Measurements from ENCODE around the gene BBS9.
A peak's percentile ranks its signal among the peaks of the same experiment; 100 is the strongest.

The BBS9 gene

DNA sequence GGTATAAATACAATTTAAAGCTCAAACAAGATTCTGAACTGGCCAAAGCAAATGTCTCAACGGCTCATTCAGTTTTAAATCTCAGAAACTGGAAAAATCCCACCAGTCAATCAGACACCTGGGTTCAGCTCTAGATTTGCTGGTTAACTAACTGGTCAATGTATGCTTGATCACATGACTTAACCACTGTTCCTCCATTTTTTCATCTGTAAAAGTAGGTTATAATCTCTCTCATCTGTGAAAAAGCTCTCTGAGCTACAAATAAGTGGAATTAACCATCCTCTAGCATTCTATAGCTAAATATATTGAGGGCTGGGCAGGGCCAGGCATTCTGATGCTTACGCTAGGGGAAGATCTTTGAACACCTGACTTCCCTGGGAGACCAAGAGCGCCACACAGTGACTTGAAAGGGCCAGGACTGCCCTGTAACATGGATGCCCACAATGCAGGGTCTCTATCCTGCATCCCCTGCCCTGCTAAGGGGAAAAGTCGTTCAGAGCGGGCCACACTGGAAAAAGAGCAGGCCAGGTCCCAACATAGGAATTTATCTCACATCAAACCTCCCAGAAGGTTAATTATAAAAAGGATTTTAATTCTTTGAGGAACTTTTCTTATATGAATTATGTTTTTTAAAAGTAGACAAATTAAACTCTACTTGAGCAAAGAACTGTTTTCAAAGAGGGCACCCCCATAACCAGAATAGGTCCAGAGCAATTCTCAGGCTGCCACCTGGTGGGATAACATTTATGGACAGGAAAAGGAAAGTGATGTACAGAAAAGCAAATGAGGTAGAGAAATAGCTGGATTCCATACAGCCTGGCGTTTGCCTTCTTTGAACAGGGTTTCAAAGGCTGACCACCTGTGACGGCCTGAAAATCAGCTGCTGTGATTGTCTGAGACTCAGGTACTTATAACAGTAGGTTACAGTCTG, 22.0 kb upstream of the BBS9 start:
- ChIA-PET CTCF (interaction anchor here (0.5 to 1.5 kb wide), 4 partner anchors 22 to 164 kb away, joined by 3 to 4 read pairs (median 3); no protein-coding TSS in a partner anchor), POLR2A (ENCODE audit: low non-redundant PET) (no interaction called here)
- DNase-seq (ENCODE audit: low spot score), result peak; percentile 33
- H3K27ac ChIP-seq, result no peak overlapping the region
- TF ChIP-seq, protein P1, sequence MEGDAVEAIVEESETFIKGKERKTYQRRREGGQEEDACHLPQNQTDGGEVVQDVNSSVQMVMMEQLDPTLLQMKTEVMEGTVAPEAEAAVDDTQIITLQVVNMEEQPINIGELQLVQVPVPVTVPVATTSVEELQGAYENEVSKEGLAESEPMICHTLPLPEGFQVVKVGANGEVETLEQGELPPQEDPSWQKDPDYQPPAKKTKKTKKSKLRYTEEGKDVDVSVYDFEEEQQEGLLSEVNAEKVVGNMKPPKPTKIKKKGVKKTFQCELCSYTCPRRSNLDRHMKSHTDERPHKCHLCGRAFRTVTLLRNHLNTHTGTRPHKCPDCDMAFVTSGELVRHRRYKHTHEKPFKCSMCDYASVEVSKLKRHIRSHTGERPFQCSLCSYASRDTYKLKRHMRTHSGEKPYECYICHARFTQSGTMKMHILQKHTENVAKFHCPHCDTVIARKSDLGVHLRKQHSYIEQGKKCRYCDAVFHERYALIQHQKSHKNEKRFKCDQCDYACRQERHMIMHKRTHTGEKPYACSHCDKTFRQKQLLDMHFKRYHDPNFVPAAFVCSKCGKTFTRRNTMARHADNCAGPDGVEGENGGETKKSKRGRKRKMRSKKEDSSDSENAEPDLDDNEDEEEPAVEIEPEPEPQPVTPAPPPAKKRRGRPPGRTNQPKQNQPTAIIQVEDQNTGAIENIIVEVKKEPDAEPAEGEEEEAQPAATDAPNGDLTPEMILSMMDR (conservative IDR thresholded peaks at IDR 0.05; ENCODE audit: low read depth), result peak; percentile 78

- POLR2A ChIA-PET (ENCODE audit: low non-redundant PET), result interaction anchor here (0.9 kb wide), 1 partner anchor 46 kb away, joined by 3 read pairs; no protein-coding TSS in a partner anchor
- peak overlapping the region; percentile 76 for H3K27ac ChIP-seq
- CTCF ChIA-PET, result interaction anchor here (0.7 to 1.2 kb wide), 3 partner anchors 53 to 447 kb away, joined by 3 read pairs; no protein-coding TSS in a partner anchor
- DNase-seq (ENCODE audit: low spot score), result no peak
- TF ChIP-seq, protein P1 (conservative IDR thresholded peaks at IDR 0.05; ENCODE audit: low read depth), result no peak
These were observed 20.8 kb upstream of the BBS9 start for GRCh38 chr7:33108554-33109004.

- H3K27ac ChIP-seq, result peak within 1 kb of the TSS; percentile 76
- TF ChIP-seq, protein P1 (conservative IDR thresholded peaks at IDR 0.05; ENCODE audit: low read depth), result peak; percentile 95
- DNase-seq (ENCODE audit: low spot score), result peak; percentile 62
- ChIA-PET CTCF (interaction anchor here (0.5 to 1.3 kb wide), 7 partner anchors 17 to 448 kb away, joined by 3 to 4 read pairs (median 3); no protein-coding TSS in a partner anchor), POLR2A (ENCODE audit: low non-redundant PET) (interaction anchor here (0.9 kb wide), 1 partner anchor 47 kb away, joined by 3 read pairs; no protein-coding TSS in a partner anchor)
These were observed 20.2 kb upstream of the BBS9 start, which contains the start of gene RP9 for GRCh38 chr7:33109005-33109757. TSS of gene RP9 (minus strand) at chr7:33109404. CDS start at chr7:33109372, 32 bp downstream.

- ChIA-PET CTCF (interaction anchor here (0.5 to 1.3 kb wide), 4 partner anchors 16 to 217 kb away, joined by 3 to 4 read pairs (median 3); no protein-coding TSS in a partner anchor), POLR2A (ENCODE audit: low non-redundant PET) (no interaction called here)
- TF ChIP-seq, protein P1 (conservative IDR thresholded peaks at IDR 0.05; ENCODE audit: low read depth), result no peak; the same call in 1 of the 2 replicates
- peak overlapping the region; percentile 76 for H3K27ac ChIP-seq
- DNase-seq (ENCODE audit: low spot score), result no peak
These were observed 19.6 kb upstream of the BBS9 start for GRCh38 chr7:33109758-33110238.

GRCh38 chr7:33111614-33112013, 17.8 kb upstream of the BBS9 start:
- no peak for DNase-seq (ENCODE audit: low spot score)
- ChIA-PET CTCF (no interaction called here), POLR2A (ENCODE audit: low non-redundant PET) (no interaction called here)
- TF ChIP-seq, protein P1 (conservative IDR thresholded peaks at IDR 0.05; ENCODE audit: low read depth), result no peak
- H3K27ac ChIP-seq, result no peak overlapping the region

GRCh38 chr7:33114976-33115375, 14.4 kb upstream of the BBS9 start:
- POLR2A ChIA-PET (ENCODE audit: low non-redundant PET), result interaction anchor here (0.7 kb wide), 1 partner anchor 17 kb away, joined by 3 read pairs; no protein-coding TSS in a partner anchor
- CTCF ChIA-PET, result no interaction called here

More at GRCh38 chr7:33114976-33115375, 14.4 kb upstream of the BBS9 start:
- DNase-seq (ENCODE audit: low spot score), result no peak
- no peak overlapping the region for H3K27ac ChIP-seq
- TF ChIP-seq, protein P1 (conservative IDR thresholded peaks at IDR 0.05; ENCODE audit: low read depth), result no peak
